HepG2 (cell line): ENCODE results near the gene CCN2. TPM values are rescaled to one million over a fixed set of nuclear protein-coding genes. Genes with fewer than 3 reads are reported as not detected.

Source experiments
- ETV5 ChIP-seq: IDR thresholded peaks from 2 replicates; pipeline ENCODE4 v1.6.1; 2018; ENCODE audit warnings: missing biosample characterization, missing genetic modification reagents, inconsistent platforms, borderline replicate concordance
- FOXK1 ChIP-seq: sonication (generic); formaldehyde crosslinking; IDR thresholded peaks from 2 replicates; pipeline ENCODE4 v1.4.0; 2020; ENCODE audit warnings: low read depth, missing genetic modification reagents, borderline replicate concordance
- HNRNPUL1 ChIP-seq: fragments of 200-400 bp; formaldehyde crosslinking; IDR thresholded peaks from 2 replicates; pipeline ENCODE4 v1.6.1; 2017; ENCODE audit warnings: low read depth, mild to moderate bottlenecking, low read length, moderate library complexity
- MTA3 ChIP-seq: sonication (generic); formaldehyde crosslinking; IDR thresholded peaks from 2 replicates; pipeline ENCODE4 v1.4.0; 2020; ENCODE audit warnings: missing genetic modification reagents
- NFYB ChIP-seq: sonication (generic); formaldehyde crosslinking; IDR thresholded peaks from 2 replicates; pipeline ENCODE4 v1.4.0; 2020; ENCODE audit warnings: missing genetic modification reagents
- PHF20 ChIP-seq: sonication (generic); formaldehyde crosslinking; IDR thresholded peaks from 2 replicates; pipeline ENCODE4 v1.5.0; 2020; ENCODE audit warnings: mild to moderate bottlenecking, missing genetic modification reagents
- TFDP2 ChIP-seq: sonication (generic); formaldehyde crosslinking; IDR thresholded peaks from 2 replicates; pipeline ENCODE4 v1.4.0; 2020; ENCODE audit warnings: missing genetic modification reagents
- ZBTB40 ChIP-seq, 2 experiments: fragments of 450-650 bp in 1 of 2; sonication (generic) in 1 of 2; formaldehyde crosslinking in 1 of 2; IDR thresholded peaks; 2 replicates each; pipeline versions ENCODE4 v1.6.1 to v1.8.0; 2016 to 2022; ENCODE audit warnings: antibody characterized with exemption in 1 of 2, mild to moderate bottlenecking in 1 of 2, missing genetic modification reagents in 1 of 2
- ZNF235 ChIP-seq: sonication (generic); formaldehyde crosslinking; IDR thresholded peaks from 2 replicates; pipeline ENCODE4 v1.8.1; 2023; ENCODE audit warnings: mild to moderate bottlenecking, missing genetic modification reagents, borderline replicate concordance
- ZNF318 ChIP-seq: sonication (generic); formaldehyde crosslinking; IDR thresholded peaks from 2 replicates; pipeline ENCODE4 v1.4.0; 2020; ENCODE audit warnings: mild to moderate bottlenecking, missing genetic modification reagents
- polyA plus RNA-seq, 8 experiments: library from polyadenylated mRNA; depleted of rRNA in 3 of 8; stranded (reverse) in 7 of 8; unstranded in 1 of 8; fragments of >200 nt; fragmentation: Illumina TruSeq in 4 of 8; extraction: Trizol in 4 of 8; gene quantifications; 2 replicates each; pipeline versions ENCODE4 v1.2.1 to v1.2.3, GENCODE V29; 2011 to 2016; ENCODE audit warnings: low read depth in 4 of 8, missing spikeins in 1 of 8, mixed read lengths in 1 of 8; ENCODE audit not compliant: insufficient read depth in 1 of 8
- total RNA-seq, 5 experiments: library from RNA; depleted of rRNA; stranded (reverse); fragments of >200 nt; fragmentation: Illumina TruSeq; extraction: Trizol; gene quantifications; 2 replicates each; pipeline ENCODE4 v1.2.3, GENCODE V29; 2016; ENCODE audit warnings: low read depth in 1 of 5

The CCN2 gene
- total and polyA plus RNA-seq, 2 of the 13 experiments (the other 11 are each of a cell fraction or from before 2014, with no cell fraction given): 34.7 to 316 TPM

- TF ChIP-seq NFYB (no peak), TFDP2 (no peak), MTA3 (CRISPR knock-in tag) (no peak), ZNF318 (CRISPR knock-in tag) (no peak), ZNF235 (CRISPR knock-in tag) (no peak), ZBTB40 (IDR thresholded peaks at IDR 0.05) (no peak), ZBTB40 (CRISPR knock-in tag; IDR thresholded peaks at IDR 0.05) (no peak), ETV5 (CRISPR knock-in tag) (no peak), PHF20 (no peak), HNRNPUL1 (no peak), FOXK1 (CRISPR knock-in tag) (no peak)
Measured at GRCh38 chr6:131981624-131981978, 30.4 kb upstream of the CCN2 start (continued).
